Epithelial cell of esophagus (primary cell): ENCODE results near the gene SH3BGRL3.
A peak's percentile ranks its signal among the peaks of the same experiment; 100 is the strongest.

Experiments used
- DNase-seq: peaks from one replicate; pipeline ENCODE4 v3.0.0; 2010; ENCODE audit warnings: low read depth
- H3K4me3 ChIP-seq: 2 replicates; pipeline ENCODE4 v1.5.1; 2011; ENCODE audit warnings: mild to moderate bottlenecking, low read length, control low read depth
- CTCF ChIP-seq: IDR thresholded peaks from 2 replicates; pipeline ENCODE4 v1.5.1; 2011; ENCODE audit warnings: low read depth, mild to moderate bottlenecking, low read length, control low read depth, inconsistent platforms; ENCODE audit not compliant: insufficient read depth; ENCODE audit errors: missing control alignments

The SH3BGRL3 gene

GRCh38 chr1:26268290-26269197 is 11.3 kb upstream of the SH3BGRL3 start:
- H3K4me3 ChIP-seq, result no peak overlapping the region
- no peak for DNase-seq
- TF ChIP-seq CTCF, result no peak

DNA sequence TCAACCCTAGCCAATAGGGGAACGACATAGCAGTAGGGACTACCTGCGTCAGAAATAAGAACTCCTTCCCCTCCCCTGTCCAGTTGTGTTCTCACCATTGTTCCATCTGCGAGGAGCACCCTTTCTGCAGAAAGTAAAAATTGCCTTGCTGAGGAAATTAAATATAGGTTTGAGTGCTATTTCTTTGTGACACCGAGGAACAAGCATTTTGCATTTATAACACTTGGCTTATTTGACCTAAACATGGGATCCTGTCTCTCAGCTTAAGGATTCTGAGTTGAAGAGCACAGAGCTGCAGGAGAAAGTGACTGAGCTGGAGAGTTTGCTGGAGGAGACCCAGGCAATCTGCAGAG is 10.7 kb upstream of the SH3BGRL3 start:
- H3K4me3 ChIP-seq, result no peak overlapping the region
- no peak for TF ChIP-seq CTCF
- DNase-seq, result no peak

DNA sequence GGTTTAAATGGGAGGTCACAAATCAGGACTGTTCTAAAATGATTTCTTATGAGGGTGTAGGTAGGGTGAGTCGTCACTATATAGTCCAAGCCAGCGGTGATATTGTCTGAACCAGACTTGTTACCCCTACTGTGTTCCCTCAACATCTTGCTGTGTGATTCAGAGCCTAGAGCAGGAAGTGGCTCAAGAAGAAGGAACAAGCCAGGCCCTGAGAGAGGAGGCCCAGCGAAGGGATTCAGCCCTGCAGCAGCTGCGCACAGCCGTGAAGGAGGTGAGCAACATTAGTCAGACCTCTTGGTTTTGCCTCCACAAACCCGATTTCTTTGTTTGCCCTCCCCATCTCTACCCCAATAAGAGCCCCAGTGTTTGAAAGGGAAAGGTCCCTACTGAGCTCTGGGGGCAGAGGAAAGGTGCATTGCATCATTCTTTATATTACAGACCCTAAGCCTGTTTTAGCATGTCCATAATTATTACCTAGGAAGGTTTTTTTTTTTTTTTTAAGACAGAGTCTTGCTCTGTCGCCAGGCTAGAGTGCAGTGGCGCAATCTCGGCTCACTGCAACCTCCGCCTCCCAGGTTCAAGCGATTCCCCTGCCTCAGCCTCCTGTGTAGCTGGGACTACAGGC is 5.0 kb upstream of the SH3BGRL3 start:
- peak; percentile 91 for DNase-seq
- no peak overlapping the region for H3K4me3 ChIP-seq
- TF ChIP-seq CTCF, result no peak

DNA sequence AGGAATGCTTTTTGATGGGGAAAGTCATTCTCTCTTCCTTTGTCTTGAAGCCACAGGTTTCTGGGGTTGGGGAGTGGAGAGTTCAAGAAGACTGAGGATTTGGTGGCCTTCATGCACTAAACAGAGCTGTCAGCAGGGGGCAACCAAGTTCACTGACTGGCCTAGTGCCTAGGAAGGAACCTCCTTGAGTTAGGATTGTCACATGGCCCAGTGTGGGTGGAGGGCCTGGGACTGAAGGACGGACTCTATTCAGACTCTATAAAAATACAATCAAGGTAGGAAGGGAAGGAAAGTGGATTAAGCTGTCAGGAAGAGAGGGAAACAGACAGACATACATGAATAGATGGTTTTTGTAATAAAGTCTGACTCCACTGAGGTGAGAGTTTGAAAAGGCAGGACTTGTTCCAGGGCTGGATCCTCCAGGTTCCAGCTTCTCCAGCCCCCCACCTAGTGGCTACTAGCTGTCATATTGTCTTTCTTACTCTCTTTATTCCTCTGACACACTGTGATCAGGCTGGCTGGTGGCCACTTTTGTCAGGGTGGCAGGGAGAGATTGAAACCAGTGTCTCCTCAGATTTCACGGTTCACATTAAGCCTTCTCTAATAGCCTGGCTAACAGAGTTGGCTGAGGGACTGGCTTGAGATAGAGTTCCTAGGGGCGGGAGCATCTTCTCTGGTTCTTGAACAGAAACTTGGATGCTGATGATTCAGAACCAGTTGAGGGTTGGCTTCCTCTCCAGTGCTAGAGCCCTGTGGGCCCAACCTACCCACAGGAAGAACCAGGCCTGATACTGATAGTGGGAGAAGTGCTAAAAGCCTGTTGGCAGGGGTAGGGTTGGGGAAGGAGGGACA is 4.1 kb upstream of the SH3BGRL3 start:
- H3K4me3 ChIP-seq, result no peak overlapping the region
- DNase-seq, result peak; percentile 99
- peak; percentile 70 for TF ChIP-seq CTCF

DNA sequence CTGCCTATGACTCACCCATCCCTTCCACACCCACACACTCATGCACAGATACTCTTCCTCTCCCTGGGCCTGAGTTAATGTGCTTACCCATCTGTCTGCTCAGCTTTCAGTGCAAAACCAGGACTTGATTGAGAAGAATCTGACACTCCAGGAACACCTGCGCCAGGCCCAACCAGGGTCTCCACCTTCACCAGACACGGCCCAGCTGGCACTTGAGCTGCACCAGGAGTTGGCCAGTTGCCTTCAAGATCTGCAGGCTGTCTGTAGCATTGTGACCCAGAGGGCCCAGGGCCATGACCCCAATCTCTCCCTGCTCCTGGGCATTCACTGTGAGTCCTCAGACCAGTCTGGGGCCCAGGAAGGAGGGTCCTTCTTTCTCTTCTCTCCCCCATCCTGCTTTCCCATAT is 3.5 kb upstream of the SH3BGRL3 start:
- no peak for TF ChIP-seq CTCF
- H3K4me3 ChIP-seq, result no peak overlapping the region
- DNase-seq, result no peak

DNA sequence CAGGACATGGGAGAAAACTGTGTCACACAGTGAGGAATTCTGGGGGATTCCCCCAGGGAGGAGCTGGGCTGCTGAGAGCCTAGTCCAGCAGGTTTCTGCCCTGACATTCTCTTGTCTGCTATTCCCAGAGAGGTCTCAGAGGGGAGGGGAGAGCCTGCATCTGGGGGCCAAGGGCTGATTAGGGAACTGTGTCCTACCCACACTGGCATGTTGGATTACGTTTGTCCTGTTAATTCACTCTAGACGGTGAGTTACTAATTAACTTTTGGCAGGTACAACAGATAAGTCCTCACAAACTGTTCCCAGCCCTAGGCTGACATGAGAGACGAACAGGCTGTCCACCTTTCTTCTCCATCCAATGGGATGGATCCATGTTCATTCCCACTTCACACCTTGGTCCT is 2.6 kb upstream of the SH3BGRL3 start:
- no peak overlapping the region for H3K4me3 ChIP-seq
- no peak for TF ChIP-seq CTCF
- peak; percentile 66 for DNase-seq
